GM21390 (cell line): ENCODE measurements around the gene EPN1.

ENCODE experiments used
- ATAC-seq: cut with Tn5 transposase; IDR thresholded peaks from one replicate; pipeline ENCODE4 v1.9.1; 2021; ENCODE audit not compliant: unreplicated experiment

EPN1 gene

DNA sequence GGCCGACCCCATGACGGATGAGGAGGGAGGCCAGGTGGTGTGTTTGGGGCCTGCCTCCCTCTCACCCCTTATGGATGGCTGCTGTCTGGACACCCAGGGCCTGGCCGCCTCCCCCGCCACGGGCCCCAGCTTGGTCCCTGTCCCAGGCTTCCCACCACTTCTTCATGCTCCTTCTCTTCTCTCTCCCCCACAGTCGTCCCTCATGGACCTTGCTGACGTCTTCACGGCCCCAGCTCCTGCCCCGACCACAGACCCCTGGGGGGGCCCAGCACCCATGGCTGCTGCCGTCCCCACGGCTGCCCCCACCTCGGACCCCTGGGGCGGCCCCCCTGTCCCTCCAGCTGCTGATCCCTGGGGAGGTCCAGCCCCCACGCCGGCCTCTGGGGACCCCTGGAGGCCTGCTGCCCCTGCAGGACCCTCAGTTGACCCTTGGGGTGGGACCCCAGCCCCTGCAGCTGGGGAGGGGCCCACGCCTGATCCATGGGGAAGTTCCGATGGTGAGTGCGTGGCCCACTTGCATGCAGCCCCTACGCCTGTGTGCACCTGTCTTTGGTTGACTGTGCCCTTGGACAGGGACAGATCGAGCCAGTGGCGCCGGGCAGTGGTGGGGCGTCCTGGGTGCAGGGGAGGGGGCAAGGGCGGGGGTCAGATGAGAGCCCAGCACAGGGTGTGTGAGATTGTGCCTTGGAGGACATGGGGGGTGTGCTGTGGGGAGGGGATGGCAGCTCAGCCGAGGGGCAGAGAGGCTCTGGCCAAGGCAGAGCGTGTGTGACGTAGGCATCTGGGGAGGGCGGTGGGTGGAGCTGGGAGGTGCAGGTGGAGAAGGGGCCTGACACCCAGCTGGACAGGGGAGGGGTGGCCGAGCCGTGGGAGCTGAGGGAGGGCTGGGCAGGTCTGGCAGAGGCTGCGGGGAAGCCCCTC, 16.8 kb downstream of the EPN1 start:
- ATAC-seq = no peak

DNA sequence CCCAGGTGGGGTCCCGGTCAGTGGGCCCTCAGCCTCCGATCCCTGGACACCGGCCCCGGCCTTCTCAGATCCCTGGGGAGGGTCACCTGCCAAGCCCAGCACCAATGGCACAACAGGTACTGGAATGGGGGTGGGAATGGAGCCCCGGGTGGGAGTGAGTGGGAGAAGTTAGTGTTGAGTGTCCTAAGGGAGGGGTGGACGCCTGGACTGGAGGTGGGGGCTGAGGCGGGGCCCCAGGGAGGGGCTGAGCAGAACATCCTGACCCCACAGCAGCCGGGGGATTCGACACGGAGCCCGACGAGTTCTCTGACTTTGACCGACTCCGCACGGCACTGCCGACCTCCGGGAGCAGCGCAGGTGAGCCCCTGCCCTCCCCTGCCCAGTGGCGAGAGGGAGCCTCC, 17.7 kb downstream of the EPN1 start:
- no peak for ATAC-seq

DNA sequence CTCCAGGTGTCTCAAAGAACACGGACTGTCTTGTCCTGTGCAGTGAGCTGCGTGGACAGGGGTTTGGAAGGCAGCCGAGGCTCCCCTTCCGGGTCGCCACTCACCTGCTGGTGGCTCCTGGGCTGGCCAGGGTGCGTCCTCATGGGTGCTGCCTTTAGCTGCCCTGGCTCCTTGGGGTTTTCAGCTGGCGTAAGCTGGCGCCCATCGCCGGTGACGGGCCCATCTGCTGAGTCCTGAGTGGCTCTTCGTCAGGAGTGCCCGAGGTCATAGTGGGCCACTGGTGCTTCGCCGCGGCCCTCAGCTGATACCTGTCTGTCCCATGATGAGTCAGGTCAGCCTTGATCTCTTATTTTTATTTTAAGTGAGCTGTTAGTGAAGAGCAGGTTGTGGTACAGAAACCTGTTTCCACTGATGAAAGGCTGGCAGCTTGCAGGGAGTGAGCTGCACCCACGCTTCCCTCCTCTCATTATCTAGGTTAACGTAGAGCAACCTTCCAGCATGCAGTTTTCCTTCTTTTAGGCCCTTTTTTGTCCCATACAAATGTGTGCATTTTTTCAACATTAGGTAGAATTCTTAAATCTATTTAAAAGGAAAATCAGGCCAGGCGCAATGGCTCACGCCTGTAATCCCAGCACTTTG, 18.4 kb downstream of the EPN1 start:
- ATAC-seq = no peak

DNA sequence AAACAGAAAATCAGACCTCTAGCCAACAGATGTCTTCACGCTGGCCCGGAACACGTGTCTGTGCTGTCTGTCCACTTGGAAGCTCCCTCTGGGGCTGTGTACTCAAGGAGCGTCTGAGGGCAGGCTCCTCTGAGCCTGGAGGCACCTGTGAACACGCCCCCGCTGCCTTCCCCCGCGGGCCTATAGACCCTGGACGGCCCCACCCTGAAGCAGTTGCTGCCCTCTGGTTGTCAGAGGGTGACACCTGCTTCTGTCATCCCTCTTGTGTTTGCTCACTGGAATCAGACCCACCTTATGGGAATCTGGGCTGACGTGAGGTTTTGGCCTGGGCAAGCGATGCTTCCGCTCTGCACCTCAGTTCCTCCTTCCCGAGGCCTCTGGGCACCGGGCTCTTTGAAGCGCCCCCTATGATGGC, 19.2 kb downstream of the EPN1 start:
- no peak for ATAC-seq

DNA sequence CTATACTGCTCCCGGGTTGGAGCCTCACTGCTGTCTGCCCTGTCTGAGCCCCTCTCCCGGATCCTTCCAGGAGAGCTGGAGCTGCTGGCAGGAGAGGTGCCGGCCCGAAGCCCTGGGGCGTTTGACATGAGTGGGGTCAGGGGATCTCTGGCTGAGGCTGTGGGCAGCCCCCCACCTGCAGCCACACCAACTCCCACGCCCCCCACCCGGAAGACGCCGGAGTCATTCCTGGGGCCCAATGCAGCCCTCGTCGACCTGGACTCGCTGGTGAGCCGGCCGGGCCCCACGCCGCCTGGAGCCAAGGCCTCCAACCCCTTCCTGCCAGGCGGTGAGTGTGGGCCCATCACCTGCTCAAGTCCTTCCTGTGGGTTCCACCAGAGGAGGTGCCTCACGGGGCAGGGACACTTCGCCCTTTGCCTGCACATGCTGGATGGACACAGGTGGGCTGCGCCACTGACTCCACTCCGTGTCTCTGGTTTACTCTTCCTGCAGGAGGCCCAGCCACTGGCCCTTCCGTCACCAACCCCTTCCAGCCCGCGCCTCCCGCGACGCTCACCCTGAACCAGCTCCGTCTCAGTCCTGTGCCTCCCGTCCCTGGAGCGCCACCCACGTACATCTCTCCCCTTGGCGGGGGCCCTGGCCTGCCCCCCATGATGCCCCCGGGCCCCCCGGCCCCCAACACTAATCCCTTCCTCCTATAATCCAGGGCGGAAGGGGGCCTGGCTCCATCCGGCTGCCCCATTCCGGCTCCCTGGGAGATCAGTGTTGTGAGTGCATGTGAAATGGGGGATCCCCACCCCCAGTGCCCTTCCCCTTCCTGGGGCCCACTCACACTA, 19.8 kb downstream of the EPN1 start:
- no peak for ATAC-seq

DNA sequence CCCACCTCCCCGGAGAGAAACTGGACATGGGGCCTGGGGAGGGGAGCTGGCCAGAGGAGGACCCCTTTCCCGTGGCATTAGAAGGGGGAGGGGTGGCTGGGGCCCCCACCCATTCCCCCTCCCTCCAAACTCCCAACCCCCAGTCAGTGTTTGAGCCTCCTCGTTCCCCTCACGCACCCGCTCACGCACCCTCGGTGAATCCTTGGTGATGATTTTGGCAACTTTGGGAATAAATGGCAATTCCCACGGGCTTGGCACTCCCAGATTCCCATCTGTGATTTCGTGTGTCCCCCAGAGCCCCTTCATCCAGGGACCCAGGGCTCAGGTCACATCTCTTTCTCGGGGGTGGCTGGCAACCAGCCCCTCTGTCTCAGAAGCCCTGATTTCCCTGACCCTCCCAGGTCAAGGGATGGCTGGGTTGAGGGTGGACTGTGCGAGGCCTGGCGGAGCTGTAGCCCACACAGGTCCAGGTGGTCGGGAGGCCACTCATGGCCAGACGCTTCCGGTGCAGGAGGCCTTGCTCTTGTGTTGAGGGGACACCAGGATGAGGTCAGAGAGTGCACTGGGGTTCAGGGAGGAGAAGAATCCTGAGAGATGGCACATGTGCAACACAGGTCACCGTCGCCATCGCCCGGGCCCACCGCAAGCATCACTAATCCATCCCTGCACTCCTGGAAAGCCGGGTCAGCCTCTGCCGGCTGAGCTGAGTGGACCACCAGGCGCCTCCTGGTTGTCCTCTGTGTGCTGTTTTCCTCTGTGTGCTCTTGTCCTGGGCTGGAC, 20.7 kb downstream of the EPN1 start:
- ATAC-seq = no peak

DNA sequence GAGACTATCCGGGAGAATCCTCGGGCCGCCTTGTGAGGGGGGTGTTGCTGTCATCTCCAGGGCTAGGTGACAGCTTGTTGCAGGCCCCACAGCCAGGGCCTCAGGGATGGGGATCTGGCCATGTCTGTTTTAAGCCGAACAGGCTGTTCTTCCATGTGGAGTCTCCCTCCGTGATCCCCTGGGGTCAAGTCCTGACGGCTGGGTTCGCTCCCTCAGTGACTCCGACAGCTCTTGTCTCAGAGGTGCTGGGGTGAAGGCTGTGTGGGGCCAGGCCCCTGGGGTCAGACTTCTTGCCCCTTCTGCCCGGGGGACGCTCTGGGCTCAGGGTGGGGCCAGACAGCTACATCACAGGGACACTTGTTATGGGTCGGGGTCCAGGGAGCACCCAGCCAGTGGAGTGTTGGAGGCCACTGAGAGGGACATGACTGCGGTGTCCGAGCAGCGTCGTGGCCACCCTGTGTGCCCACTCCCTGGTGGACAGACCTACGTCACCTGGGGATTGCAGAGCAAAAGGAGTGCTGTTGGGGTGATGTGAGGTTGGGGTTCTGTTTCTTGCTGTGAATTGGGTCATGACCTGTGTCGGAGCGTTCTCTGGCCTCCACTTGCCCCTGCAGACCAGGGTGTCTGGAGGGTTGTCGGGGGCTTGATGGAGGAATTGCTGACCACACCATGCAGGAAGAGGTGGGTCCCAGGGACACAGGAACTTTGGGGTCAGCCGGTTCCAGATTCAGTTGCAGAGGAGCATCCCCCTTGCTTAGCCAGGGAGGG, 21.5 kb downstream of the EPN1 start:
- no peak for ATAC-seq

DNA sequence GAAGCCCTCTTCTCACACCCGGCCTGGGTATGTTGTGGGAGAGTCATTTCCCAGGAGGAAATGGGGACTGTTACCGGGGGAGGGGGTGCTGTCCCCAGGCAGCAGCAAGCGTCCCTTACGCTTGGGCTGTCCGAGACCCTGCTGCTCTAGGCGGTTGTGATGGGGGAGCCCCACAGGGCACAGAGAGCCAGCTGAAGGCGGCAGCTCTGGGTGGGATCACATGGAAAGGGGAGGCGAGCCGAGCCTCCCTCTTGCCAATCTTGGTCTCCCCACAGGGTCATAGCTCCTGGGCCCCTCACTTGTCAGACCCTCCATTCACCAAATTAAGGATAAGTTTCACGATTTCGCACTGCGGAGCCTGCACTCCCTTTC, 22.0 kb downstream of the EPN1 start:
- ATAC-seq = no peak

DNA sequence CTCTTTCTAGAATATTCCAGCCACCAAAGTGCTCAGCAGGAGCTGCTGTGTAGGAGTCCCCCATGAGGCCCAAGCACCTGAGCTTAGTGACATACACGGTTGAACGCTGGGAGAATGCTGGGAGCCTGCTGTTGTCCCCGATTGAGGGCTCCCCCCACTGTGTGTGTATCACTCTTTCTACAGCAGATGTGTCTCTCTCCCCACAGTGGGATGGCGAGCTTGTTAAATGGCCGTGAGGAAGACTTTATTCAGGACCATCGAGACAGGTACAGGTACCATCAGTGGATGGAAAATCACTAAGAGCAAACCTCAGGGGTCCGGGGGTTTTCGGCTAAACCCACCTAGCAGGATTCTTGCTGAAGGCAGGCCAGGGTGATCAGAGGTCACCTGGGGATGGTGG, 22.7 kb downstream of the EPN1 start:
- ATAC-seq = no peak

DNA sequence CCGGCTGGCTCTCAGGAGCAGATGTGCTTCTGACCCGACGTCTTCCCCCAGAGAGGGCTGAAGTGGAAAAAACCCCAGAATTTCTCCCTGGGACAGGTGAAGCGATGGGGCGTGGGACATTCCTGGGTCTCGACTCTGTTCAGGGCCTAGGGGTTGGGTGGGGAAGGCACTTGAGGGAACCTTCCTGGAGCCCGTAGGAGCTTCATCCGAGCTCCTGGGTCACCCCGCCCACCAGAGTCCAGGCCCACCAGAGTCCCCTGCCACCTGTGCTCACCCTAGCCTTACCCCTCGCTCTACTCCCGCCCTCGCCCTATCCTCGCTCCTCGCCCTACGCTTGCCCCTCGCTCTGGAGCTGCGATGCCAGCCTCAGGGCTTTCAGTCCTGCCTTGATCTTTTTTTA, 23.2 kb downstream of the EPN1 start:
- ATAC-seq = no peak

DNA sequence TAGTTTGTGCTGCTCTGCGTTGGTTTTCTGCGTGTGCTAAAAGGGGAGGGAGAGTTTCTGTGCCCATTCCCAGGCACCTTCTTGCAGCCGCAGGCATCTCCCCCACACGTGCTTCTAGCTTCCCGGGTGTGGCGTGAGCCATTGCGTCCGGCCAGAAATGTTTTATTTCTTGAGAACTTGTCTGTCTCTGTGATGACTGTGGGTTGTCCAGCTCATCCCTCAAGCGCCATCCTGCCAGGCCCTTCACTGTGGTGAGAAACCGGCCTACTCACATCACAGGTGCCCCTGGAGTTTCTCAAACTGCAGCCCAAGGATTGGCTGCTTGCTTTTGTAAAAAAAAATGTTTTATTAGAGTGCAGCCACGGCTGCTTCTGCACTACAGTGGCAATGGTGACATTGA, 24.2 kb downstream of the EPN1 start:
- ATAC-seq = no peak

DNA sequence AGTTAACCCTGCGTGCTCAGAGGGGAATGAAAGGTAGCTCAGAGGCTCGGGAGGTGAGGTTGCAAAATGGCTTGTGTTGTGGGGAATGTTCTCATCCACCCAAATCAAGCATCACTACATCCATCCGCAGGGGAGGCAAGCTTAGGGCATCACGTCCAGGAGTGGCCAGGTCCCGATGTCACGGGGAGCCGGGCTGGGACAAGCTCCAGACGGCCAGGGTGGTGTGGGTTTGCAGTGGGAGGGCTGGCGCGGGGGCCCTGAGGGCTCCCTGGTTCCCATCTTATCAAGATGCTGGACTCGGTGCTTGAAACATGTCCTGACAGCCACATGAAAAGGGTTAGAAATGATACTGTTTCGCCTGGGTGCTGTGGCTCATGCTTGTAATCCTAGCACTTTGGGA, 25.8 kb downstream of the EPN1 start:
- ATAC-seq = no peak

DNA sequence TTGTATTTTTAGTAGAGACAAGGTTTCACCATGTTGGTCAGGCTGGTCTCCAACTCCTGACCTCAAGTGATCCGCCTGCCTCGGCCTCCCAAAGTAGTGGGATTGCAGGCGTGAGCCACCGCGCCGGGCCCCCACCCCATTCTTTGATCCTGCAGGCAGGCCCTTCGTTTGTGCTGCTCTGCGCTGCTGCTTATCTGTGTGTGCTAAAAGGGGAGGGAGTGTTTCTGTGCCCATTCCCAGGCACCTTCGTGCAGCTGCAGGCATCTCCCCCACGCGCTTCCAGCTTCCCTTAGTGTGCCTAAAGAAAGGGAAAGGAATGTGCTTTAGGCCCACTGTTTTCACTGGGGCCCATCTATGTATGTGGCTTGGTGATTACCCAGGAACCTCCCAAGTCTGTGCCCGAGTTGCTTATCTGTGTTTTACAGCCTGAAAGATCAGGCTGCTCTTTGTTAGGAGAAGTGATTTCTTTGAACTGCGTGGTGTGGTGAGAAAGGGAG, 27.2 kb downstream of the EPN1 start:
- ATAC-seq = no peak

DNA sequence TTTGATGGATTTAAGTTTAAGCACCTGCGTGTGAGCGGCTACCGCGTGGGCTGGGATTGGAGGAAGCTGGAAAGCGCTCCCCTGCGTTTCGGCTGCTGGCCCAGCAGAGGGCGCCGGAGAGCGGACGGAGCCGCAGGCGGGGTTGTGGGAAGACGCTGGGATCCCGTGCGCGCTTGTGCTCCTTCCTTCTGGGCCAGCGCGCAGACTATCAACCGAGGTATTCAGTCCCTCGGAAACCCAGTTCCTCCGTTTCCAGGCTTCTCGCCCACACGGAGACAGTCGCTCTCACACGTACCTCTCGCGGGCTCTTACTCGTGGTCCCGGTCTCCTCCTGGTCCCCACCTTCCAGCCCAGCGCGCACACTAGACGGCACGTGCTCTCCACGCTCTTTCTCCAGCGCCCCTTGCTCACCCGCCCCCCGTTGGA, 28.8 kb downstream of the EPN1 start:
- ATAC-seq = no peak

DNA sequence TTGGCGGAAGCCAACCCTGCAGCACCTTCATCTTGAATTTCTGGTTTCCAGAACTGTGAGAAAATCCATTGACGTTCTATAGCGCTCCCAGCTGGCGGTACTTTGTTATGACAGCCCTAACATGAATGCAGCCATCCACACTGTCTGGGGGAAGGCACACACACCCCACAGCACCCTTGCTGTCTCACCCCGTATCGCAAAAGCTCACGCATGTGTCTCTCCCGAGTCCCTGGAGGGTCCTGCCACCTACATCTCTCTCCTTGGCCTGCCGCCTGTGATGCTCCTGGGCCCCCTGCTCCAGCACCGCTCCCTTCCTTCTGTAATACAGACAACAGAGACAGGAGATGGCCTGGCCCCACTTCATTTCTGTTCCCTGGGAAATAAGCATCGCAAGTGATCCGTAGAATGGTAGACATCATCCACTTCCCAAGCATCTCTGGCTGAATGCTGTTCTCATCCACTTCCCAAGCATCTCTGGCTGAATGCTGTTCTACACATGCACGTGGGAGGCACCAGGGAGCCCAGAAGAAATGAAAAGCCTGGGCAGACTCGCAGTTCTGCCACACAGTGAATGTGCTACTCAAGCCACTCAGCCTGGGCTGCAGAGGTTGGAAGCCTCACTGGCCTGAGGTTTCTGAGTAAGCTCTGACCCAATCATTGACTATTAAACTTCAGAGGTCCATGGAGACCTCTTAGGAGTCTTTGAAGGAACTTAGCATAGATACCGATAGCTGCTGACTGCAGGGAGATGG, 29.6 kb downstream of the EPN1 start:
- no peak for ATAC-seq

DNA sequence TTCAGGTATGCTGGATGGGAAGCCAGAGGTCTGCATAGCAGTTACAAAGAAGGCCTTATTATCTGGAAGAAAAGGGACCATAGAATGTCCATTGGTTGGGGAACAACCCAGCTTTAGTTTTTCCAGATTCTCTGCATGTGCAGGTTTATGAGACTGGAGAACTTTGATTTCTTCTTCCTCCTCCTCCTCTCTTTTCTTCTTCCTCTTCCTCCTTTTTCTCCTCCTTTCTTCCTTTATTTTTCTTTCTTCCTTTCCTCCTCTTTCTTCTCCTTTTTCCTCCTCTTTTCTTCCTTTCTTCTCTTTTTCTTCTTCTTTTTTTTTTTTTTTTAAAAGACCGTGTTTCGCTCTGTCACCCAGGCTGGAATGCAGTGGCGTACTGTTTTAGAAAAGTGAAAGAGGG, 30.9 kb downstream of the EPN1 start:
- no peak for ATAC-seq

DNA sequence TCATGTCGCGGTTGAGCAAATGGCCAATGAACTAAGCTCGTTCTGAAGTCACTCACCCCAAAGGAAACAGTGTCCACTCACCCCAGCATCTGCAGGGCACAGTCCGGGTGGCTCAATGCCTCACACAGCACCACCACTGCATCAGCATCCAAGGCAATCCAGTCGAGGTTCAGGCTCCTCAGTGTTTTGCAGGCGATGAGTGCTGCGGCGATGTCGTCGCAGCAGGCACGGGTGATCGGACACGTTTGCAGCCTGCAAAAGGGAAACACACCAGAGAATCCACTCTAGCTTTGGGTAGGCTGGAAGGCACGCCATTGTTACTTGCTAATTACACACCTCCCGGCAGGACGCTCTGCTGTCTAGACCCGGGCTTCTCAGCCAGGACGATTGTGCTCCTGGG, 36.7 kb downstream of the EPN1 start:
- no peak for ATAC-seq

DNA sequence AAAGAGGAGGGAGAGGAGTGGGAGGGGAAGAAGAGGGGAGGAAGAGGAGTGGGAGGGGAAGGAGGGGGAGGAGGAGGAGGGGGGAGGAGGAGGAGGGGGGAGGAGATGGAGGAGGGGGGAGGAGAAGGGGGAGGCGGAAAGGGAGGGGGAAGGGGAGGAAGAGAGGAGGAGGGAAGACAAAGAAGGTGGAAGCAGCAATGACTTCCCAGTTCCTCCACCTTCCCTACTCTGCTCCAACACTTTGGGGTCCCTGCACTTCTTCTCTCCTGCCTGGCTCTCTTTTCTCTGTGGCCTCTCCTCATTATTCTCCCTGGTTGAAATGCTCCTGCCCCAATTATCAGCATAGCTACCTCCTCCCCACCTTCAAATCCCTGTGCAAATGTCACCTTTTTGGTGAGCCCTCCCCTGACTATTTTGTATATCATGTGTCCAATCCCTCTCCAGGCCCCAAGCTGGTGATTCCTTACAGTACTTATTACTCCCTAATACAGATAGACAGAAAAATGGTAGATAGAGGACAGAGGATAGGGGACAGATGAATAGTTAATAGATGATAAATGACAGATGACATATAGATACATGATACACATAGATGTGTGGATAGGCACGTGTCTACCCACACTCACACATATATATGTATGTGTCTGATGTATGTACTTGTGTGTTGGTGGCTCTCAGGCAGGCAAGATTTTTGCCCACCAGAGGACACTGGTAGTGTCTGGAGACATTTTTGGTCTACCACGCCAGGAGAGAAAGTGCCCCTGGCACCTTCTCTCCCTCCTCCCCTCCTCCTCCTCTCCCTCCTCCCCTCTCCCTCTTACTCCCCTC, 38.0 kb downstream of the EPN1 start:
- ATAC-seq = no peak
